ENCODE measurements around the gene BRCA2.

GRCh38 chr13:32362574-32362973 is 47.3 kb downstream of the BRCA2 start:
- no peak for TF ChIP-seq CTCF (conservative IDR thresholded peaks at IDR 0.05)
- no peak for TF ChIP-seq ZFX (IDR thresholded peaks at IDR 0.05)
